Measurements from ENCODE around the gene WDR70.

DNA sequence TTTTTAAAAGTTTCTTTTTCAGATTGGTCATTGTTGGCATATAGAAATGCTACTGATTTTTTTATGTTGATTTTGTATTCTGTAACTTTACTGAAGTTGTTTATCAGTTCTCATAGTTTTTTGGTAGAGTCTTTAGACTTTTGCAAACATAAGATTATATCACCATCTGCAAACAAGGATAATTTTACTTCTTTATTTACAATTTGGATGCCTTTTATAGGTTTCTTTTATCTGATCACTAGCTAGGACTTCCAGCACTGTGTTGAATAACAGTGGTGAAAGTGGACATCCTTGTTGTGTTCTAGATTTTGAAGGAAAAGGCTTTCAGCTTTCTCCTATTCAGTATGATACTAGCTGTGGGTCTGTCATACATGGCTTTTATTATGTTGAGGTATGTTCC, 170.3 kb downstream of the WDR70 start:
- TF ChIP-seq CTCF (conservative IDR thresholded peaks at IDR 0.05 in 1 of 2, IDR thresholded peaks at IDR 0.05 in 1 of 2; ENCODE audit: low read depth in 1 of 2, low read length in 2 of 2) (no peak), EZH2 (IDR thresholded peaks at IDR 0.05; ENCODE audit: low read length, missing control alignments) (no peak)

Measured in fibroblast of lung (primary cell).